ENCODE measurements around the gene NTMT1.
"Not testable (repeated sequence)": the region's sequence is repeated elsewhere in the genome, so short reads cannot be mapped to it uniquely, and the experiment has no call there.

NTMT1 gene, protein sequence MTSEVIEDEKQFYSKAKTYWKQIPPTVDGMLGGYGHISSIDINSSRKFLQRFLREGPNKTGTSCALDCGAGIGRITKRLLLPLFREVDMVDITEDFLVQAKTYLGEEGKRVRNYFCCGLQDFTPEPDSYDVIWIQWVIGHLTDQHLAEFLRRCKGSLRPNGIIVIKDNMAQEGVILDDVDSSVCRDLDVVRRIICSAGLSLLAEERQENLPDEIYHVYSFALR

DNA sequence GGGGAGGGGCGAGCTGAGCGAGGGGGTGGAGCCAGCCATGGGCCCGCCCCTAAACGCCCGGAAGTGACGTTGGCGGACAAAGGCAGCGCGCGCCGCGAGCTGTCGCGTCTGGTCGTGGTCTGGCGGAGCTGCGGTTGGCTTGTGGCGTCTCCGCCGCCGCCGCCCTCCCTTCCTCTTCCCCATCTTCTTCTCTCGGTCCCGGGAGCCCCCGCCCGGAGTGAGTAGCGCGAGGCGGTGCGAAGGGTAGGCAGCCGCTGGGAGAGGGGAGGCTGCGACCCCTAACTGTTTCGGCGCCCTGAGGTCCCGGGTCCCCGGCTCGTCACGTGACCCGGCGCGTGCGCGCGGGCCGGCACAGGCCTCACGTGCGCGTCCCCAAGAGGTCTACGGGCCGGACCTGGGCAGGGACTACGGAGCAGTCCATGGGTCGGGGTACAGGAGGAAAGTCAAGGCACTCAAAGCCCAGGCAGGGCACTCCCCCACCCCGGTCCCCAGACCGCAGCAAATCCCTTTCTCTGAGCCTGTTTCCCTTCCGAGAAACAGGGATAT lies at the start of gene NTMT1:
NTMT1 (plus strand) TSS at position 85 of the 546 bp plus-strand sequence. CDS start 6,541 bp downstream, outside the sequence.
- DNase-seq = peak; percentile 92

DNA sequence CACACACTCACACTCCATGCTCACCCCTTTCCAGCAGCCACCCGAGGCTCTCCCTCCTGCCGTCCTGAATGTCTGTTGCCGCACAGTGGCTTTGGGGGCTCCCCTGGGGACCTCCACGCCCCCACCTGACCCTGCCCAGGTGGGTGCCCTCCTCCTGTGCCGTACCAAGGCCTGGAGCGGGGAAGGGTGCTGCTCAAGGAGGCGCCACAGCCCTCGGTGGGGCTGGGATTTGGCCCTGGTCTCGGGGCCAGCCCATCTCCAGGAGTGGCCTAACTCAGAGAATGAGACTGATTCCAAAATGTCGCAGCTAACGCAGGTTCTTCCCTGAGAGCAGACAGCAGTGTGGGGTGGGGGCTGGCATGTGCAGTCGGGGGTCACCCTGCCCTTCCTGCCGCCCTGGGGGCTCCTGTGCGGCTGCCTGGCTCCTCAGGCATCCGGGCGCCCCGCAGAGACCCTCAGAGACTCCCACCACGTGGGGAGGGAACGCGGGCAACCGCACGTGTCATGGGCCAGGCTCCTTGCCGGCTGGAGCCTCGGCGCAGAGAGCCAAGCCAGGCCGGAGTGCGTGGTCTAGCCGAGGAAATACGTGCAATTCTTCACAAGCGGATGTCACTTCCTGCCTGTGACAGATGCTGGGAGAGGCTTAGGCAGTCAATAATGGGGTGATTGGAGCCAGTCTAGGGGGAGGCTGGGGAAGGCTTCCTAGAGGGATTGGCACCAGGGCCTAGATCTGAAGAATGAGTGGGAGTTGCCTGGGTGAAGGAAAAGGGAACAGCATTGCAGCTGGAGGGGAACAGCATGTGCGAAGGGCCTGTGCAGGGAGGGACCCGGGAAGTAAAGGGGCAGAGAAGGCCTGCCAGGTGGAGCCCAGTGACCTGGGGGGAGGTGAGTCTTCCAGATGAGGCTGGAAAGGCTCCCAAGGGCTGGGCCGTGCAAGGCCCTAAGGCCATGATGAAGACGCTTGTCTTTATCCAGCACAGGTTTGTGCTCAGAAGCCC lies 49.1 kb upstream of the NTMT1 start:
- no peak for DNase-seq

DNA sequence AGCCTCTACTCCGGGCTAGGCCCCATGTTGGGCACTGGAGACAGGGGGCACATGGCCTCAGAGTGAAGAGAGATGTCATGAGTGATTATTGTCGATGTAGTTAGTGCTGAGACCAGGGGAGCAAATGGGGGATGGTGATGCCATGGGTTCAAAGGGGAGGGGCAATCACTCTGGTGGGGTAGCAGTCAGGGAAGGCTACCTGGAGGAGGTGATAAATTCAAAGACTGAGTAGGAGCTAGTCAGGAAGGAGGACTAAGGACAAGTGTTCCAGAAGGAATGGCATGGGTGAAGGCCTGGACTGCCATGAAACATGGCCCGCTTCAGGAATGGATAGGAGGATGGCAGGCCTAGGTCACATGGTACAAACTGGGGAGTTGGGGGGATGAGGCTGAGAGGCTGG lies 46.7 kb upstream of the NTMT1 start:
- no peak for DNase-seq

DNA sequence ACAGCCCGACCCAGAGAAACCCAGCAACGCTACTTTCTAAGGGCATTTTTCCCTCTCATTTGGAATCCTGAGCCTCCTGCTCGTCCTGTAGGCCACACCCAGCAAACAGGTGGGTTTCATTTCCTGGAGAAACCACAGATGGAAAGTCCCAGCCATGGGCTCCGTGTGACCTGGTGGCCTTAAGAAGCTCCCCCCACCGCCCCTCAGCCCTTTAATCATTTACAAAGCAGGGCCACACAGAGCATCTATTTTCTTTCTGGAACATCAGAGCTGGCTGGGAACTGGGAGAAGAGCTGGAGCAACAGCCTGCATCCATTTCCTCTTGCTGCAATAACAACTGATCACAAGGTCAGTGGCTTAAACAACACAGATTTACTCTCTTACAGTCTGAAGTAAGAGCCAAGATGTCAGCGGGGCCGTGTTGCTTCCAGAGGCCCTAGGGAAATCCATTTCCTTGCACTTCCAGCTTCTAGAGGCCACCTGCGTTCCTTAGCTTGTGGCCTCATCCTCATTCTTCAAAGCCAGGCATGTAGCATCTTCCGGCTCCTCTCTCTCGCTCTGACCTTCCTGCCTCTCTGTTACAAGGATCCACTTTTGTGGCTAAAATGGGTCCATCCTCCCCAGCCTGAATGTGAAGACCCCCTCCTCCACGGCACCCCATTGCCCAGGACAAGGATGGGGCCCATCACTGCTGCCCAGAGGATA lies 45.6 kb upstream of the NTMT1 start:
- DNase-seq = peak; percentile 24 to 43

DNA sequence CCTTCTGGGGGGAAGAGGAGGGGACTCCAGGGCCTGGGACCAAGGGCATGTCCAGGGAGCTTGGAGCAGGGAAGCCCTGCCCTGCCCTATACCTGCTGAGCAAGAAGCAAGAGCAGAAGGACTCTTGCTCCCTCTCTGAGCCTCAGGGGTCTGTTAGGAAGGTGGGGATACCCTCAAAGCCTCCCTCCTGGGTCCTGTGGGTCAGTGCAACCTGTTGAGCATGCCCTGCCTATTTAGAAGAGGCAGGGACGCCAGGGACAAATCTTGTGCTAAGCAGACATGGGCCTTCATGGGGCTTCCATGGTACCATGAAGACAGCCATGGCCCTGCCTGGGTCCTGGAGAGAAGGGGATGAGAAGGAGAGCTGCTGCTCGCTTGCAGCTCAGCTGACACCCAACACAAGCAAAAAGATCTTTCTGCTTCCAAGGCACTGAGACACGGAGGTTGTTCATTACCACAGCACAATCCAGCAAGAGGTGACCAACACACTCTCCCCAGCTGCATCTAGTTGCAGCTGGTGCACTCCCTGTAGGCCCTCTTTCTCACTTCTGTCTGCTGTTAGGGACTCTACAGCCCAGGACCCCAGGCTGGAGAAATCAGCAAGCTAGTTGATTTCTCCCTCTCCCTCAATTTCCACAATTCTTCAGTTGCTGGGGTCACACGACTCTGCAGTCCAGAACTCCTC lies 44.3 kb upstream of the NTMT1 start:
- no peak for DNase-seq

DNA sequence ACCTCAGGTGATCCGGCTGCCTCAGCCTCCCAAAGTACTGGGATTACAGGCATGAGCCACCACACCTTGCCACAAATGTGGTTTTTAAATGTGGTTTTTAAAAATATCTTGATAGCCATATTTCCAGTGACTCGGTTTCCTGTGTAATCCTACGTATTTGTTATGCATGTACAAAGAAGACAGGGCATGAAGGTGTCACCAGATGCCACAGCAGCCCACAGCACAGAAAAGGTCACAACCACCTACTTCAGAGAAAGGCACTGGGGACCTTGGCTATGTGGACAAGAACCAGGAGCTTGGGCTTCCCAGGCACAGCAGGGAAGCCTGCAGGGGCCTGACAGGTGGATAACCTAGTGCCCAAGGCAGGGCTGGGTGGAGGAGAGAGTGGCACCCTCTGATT lies 43.1 kb upstream of the NTMT1 start:
- DNase-seq = no peak

DNA sequence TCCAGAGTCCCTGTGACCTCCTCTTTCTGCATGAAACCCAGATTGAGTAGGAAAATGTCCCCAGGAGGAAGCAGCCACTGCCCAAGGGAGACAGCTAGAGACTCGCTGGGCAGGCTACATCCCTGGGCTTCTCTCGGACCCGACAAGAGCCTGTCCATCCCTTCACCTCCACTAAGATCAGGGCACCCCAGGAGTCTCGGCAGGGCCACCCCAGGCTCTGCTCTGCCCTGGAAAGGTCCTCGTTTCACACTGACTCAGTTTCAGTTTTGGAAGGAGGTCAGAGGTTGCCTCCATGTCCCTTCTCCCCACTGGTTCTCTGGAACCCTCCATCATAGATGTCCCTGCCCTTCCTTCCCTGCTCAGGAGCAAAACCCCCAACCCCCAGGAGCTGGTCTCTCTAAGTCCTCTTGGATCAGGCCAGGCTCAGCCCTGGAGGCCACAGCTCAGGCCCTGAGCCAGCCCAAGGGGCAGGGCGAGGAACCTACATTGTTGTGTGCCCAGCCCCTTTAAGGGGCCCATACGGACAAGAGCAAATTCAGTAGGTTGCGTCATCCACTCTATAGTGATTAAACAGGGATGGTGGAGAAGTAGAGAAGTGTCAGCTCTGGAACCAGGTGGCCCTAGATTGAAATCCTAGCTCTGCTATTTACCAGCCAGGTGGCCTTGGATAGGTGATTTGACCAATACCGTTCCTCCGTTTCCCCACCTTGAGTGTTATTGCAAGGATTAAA lies 42.5 kb upstream of the NTMT1 start:
- no peak for DNase-seq

DNA sequence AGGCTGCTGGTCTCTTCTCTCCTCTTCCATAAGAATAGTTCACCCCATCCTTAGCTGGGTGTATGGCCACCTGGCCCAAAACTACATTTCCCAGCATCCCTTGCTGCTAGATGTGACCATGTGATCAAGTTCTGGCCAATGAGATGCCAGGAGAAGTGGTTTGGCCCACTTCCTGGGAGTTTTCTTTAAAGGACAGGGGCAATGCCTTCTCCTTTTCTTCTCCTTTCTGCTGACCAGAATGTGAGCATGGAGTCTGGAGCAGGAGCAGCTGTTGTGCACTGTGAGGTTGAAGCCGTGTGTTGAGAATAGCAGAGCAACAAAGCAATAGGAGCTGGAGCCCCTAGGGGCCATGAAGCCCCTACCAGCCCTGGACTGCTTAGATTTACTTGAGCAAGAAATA lies 41.8 kb upstream of the NTMT1 start:
- DNase-seq = peak; percentile 77 to 81

DNA sequence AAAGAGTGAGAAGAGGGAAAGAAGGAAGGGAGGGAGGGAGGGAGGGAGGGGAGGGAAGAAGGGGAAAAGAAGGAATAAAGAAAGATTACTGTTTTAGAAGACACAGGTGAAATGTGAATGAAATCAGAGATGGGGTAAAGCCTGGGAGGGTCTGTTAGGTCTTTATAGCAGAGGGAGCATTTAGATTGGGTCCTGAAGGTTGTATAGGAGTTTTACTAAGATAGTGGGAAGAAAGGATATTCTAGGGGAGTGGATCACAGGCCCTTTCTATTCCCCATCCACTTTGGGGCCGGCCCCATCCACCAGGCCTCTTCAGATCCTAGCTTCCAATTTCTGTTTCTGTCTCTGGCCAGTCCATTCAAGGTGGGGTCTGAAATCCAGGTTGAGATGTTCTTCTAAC lies 40.6 kb upstream of the NTMT1 start:
- DNase-seq = no peak

DNA sequence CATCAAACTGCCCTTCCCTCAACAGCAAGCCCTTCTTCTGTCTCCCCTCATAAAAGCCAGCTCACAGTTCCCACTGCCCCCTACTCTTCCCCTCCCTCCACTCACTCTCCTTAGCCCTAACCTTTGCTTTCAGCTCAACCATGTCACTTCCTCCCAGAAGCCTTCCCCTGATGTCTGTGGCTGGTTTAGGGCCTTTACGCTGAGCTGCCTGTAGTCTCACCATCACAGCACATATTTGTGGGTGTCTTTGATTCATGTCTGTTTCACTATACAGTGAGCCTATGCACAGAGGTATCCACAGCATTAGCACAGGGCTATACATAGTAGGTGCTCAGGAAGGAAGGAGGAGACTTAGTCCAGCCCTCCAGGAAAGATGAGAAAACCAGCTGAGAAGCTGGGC lies 39.7 kb upstream of the NTMT1 start:
- DNase-seq = no peak

DNA sequence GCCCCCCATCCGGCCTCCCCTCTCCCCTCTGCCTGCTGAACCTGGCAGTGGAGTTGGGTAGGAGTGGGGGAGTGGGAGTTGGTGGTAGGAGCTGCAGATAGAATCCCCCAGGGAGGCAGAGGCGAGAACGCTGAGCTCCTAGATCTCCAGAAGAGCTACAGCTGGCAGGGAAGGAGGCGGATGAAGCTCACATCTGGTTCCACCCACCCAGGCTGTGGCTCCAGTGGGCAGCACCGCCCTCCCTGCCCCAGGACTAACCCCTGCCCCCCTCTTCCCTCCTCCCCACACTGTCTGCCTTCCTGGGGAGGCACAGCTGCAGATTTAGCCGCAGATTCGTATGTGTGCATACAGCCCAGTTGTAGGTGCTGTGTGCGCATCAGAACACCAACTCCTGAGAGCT lies 39.3 kb upstream of the NTMT1 start:
- DNase-seq = peak in 1 of 2 donors; percentile 46

DNA sequence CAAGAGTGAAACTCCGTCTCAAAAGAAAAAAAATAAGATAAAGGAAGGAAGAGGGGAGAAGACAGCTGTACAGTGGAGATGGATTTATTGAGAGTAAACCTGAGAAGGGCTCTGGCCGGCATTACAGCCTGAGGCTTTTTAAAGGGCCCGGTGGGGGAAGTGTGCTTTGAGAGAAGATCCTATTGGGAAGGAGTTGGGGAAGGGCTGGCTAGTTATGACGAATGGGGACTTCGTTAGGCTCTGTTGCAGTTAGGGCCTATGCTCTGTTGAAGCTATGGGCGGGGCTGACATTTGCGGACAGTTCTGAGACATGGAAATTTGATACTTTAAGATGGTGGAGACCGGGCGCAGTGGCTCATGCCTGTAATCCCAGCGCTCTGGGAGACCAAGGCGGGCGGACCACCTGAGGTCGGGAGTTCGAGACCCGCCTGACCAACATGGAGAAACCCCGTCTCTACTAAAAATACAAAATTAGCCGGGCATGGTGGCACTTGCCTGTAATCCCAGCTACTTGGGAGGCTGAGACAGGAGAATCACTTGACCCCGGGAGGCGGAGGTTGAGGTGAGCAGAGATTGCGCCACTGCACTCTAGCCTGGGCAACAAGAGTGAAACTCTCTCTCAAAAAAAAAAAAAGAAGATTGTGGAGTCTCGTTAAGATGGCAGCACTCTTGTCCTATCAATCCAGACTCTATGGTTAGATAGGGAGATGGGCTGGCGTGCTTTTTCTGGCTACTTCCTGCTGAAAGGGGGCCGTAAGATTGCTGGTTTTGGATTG lies 38.3 kb upstream of the NTMT1 start:
- DNase-seq = no peak

DNA sequence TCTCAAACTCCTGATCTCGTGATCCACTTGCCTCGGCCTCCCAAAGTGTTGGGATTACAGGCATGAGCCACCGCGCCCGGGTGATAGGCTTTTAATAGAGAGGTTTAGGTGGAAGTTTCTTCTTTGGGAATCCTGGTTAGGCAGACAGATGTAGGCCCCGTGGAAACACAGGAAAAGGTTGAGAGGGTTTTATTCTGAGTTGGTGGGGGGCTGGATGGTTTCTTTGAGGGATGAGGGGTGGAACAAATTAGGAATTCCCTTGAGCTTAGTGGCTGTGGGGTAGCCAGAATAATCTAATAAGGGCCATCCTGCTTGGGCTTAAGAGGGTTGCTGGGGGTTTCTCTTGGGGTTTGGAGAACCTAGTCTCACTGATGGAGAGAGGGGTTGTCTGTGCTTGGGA lies 35.5 kb upstream of the NTMT1 start:
- DNase-seq = no peak

DNA sequence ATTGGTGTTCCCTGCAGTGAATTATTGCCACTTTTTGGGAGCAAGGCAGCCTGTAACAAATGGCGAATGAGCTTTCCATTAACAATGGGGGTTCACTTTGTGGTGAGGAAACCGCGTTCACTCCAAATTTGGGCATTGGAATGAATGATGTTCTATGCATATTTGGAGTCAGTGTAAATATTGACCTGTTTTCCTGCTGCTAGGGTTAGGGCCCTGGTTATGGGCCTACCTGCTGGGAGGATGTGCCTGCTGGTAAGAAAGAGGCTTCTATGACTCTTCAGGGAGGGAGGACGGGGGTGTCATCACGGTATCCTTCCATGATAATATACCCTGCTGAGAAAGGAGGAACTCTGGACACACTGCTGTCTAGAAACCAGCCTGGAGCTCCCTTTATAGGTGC lies 34.0 kb upstream of the NTMT1 start:
- no peak for DNase-seq

DNA sequence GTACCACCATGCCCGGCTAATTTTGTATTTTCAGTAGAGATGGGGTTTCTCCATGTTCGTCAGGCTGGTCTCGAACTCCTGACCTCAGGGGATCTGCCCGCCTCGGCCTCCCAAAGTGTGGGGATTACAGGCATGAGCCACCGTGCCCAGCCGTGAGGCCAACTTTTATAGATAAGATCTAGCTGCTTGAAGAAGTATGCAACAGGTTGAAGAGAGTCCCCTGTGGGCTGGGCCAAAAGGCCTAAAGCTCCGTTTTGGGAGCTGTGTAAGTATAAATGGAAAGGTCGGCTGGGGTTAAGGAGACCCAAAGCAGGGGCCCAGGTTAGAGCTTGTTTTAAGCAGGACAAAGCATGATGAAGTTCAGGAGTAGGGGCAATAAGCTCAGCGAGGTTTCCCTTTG lies 33.2 kb upstream of the NTMT1 start:
- DNase-seq = not testable (repeated sequence)

DNA sequence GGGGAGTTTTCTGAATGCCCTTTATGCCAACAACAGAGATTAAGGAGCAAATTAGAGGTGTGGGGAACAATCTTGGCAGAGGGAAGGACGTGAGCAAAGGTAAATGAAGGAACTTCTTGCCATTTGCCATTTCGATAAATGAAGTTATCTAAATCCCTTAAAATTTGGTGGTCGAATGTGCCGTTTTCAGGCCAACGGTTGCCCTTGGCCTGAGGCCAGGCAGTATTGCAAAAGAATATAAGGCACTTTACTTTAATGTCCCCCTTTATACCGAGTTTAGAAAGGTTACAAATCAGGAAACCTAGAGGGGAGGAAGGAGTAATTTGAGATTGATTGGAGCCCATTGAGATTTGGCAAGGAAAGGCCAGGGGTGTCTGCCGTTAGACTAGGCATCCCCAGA lies 31.3 kb upstream of the NTMT1 start:
- no peak for DNase-seq

DNA sequence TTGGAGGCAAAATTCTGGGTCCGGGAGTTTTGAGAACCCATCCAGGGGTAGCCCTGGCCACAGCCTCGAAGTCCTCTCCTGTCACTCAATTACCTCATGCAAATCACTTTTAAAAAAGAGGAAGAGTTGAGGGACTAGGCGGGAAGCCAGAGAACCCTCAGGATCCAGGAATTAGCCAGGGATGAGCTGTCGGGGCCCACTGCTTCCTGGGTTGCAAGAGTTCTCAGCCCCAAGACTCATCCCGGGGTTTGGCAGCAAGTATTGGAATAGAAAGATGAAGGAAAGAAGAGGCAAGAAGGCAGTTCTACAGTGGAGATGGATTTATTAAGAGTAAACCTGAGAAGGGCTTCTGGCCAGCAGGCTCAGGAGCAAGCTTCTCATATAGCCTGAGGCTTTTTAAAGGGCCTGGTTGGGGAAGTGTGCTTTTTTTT lies 30.6 kb upstream of the NTMT1 start:
- DNase-seq = no peak

DNA sequence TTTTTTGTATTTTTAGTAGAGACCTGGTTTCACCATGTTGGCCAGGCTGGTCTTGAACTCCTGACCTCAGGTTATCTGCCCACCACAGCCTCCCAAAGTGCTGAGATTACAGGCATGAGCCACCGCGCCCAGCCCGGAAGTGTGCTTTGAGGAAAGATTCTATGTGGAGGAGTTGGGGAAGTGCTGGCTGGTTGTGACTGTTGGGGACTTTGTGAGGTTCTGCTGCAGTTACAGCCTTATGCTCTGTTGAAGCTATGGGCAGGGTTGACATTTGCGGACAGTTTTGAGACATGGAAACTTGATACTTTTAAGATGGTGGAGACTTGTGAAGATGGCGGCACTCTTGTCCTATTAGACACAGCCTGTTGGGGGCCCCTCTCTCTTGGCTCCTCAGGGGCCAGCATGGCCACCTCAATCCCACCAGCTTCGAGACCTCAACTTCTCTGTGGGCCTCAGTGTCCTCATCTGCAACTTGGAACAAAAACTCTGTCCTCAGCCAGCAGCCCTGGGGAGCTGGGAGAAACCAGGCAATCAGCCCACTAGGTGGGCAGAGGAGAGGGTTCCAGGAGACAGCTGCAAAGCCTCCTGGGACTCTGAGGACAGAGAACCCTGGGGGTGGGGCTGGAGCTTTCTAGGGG lies 29.9 kb upstream of the NTMT1 start:
- peak in 1 of 2 donors; percentile 36 for DNase-seq

DNA sequence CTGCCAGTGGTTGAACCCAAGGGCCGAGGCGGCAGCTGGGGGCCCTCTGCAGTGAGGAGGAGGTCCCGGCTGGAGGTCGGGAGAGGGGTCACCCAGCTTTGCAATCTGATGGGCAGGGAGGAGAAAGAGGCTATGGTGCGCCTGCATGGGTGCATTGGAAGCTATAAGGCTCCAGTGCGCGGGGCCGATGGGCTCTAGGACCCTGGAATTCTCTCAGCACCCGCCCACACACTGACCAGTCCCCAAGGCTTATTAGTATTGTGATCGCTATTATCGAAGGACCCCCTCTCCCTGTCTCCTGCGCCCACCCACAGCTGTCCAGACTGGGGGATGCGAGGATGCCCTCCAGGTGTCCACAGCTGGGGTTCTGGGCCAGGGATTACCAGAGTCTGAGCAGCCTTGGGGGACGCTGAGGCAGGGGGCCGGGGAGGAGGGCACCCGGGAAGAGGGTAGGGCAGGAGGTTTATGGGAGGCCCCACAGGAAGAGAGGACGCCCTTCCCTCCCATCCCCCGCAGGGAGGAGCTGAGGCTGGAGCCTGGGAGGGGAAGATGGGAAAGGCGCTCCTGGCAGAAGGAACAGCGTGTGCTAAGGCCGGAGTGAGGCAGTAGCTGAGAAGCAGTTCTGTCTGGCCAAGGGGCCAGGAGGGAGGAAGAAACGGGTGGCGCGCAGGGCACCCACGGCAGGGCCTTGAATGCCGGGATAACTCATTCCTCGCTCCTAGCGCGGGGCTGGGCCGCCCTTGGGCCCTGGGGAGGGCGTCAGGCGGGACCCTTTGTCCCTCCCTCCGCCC lies 29.2 kb upstream of the NTMT1 start:
- DNase-seq = no peak

Data from CD4-positive, alpha-beta T cell treated with Interleukin-1 beta for 1 hour (primary cell).